ENCODE data around the gene KLHL8.

KLHL8 gene

DNA sequence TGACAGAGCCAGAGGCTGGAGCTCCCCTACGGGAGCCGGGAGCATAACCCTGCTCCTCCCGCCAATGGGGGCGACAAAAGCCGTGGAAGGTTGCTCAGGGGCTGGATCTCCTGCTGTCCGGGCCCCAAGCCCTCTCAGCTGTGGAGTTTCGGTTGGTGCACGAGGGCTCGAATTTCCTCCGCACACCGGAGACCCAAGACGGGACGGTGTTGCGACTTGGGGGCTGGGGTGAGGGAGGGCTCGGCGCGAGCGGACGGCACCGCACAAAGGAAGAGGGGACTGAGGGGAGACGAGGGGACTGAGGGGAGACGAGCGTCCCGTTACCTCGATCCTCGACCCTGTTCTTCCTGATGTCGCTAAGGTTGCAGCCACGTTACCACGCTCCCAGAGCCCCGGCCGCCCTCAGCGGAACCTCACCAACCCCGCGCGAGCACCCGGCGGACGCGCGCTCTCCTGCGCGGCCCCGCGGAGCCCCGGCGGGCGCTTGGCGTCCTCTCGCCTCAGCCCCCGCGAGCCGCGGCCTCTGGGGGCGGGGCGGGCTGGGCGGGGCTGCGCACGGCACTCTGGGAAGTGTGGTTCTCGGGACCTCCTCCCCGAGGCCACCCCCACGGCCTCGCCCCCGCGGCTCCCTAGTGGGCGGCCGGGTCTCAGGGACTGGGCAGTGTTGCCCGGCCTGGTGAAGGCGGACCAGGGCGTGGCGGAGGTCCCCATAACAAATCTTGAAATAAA, at the start of gene KLHL8:
Gene KLHL8, minus strand, starts transcription at position 525 of the 729 bp plus-strand sequence. CDS start 25,079 bp downstream, outside the sequence.
- peak; percentile 42 for DNase-seq (ENCODE audit: low read depth)

DNA sequence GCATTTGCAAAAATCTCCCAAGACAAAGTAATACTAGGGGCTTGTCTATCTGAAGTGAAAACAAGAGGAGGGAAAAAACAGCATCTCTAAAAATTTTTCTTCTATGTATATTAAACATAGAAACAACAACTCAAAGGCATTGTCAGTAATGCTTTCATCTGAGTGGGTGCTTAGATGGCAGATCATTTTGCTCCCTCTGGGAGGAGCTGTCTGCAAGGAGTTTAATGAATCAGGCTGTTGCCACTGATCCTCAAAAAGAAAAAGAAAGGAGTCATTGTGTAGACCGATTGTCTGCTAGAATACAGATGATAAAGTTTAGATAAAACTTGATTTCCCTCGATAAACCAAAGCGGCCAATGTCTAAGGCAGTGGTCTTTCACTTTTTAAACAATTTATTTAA, 49.7 kb upstream of the KLHL8 start:
- no peak for DNase-seq (ENCODE audit: low read depth)

DNA sequence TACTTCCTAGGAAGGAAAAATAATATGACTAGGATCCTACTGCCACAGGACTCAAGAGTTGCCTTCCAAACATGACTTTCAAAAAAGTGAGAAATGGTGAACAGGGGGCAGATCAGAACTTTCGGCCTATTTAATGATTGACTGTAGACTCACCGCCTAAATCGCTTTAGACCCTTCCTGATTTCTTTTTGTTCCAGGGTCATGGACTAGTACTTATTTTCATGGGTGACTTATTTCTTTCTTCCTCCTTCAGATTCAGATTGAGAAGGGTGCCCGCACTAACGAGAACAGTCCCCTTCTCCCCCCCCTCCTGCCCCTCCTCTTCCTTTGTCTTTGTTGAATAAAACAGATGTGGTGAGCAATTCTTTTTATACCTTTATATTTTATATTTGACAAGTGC, 48.0 kb upstream of the KLHL8 start:
- DNase-seq (ENCODE audit: low read depth): no peak

DNA sequence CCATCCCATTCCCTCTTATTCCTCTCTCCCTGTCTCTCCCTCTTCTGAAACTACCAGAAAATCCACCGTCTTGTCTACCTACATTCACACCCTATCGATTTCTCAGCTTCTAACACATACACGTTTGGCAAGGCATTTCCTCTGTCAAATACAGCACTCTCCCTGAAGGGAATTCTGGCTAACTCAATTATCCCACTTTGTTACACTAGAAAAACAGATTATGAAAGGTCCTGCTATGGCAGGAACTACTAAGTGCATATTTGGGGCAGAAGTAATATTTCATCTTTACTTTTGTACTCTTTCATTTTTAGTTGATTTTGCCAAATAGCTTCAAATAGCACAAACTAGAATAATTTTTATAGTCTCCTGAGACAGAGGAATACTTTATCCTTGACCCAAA, 46.6 kb upstream of the KLHL8 start:
- no peak for DNase-seq (ENCODE audit: low read depth)

DNA sequence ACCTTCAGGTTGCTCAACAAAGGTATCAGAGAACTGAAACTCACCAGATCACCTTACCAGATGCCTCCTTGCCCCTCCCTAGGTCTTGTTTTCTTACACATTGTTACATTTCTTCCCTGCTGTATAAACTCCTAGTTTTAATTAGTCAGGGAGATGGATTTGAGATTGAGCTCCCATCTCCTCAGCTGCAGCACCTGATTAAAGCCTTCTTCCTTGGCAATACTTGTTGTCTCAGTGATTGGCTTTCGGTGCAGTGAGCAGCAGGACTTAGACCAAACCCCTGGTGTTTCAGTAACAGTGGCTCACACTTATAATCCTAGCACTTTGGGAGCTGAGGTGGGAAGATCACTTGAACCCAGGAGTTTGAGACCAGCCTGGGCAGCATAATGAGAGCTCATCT, 42.5 kb upstream of the KLHL8 start:
- DNase-seq (ENCODE audit: low read depth): no peak

DNA sequence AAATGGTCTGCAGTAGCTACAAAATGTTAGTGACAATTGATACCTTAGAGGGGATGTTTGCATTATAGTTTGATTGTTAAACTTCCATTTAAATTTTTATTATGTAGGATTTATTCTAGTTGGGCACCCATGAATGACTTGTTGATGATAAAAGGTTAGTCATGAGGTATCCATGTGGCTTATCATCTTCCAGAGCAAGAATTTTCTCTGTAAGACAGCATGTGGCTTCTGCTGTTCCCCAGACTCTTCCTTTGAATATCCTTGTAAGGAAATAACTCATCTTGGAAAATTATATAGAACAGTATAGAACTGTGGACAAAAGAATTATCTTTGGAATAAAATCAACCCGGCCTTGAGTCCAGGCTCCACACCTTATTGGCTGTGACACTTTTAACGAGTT, 40.1 kb upstream of the KLHL8 start:
- no peak for DNase-seq (ENCODE audit: low read depth)

DNA sequence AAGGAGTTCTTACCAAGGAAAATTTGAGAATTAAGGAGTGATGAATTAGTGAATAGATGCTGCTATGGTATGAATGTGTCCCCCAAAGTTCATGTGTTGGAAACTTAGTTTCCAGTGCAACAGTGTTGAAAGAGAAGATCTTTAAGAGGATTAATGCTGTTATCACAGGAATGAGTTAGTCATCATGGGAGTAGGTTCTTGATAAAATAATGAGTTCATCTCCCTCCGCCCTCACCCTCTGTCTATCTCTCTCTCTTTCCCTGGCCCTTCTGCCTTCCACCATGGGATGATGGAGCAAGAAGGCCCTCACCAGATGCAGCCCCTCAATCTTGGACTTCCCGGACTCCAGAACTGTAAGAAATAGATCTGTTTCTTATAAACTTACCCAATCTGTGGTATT, 38.3 kb upstream of the KLHL8 start:
- no peak for DNase-seq (ENCODE audit: low read depth)

DNA sequence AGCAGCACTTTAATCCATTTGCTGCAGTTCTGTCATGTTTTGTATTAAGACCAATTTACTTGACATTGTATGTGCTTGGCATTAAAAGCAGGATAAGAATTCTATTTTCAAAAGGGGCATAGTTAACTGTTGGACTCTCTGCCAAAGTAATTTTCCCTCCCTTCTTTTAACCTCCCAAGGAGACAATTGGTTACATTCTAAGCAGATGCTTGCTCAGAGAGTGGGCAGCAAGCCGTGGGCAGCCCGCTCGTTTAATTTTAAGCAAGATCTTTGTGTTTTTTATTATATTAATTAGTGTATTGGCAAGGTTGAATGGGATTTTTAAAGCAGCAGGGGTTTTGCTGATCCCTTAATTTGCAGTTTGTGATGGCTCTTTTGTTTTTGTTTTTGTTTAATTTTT, 37.1 kb upstream of the KLHL8 start:
- DNase-seq (ENCODE audit: low read depth): no peak

DNA sequence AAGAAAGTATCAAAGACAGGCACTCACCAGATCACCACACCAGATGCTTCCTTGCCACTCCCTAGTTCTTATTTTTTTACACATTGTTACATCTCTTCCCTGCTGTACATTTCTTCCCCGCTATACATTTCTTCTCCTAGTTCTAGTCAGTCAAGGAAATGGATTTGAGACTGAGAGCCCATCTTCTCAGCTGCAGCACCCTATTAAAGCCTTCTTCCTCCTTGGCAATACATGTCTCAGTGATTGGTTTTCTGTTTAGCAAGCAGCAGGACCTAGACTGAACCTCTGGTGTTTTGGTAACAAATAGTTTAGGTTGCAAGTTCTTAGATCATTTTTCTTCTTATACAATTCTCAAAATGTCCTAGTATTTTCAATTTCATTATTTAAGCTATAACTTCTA, 35.3 kb upstream of the KLHL8 start:
- DNase-seq (ENCODE audit: low read depth): no peak

DNA sequence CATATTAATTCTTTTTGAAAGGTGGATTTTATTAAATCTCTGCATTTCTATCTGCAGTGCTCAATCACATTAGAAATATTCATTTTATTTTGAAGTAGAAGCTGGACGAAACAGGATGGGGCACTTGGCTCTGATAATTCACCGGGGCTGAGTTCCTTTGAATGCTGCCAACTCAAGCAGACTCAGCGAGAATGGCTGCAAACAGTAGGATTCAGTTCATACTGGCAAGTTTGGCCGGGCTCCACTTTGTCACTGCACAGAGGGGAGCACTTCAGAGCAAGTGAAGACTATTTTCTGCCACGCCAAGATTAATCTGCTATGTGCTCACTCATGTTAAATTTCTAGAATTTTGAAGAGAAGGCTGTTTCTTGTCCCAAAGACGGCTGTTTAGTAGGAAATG, 30.7 kb upstream of the KLHL8 start:
- no peak for DNase-seq (ENCODE audit: low read depth)

DNA sequence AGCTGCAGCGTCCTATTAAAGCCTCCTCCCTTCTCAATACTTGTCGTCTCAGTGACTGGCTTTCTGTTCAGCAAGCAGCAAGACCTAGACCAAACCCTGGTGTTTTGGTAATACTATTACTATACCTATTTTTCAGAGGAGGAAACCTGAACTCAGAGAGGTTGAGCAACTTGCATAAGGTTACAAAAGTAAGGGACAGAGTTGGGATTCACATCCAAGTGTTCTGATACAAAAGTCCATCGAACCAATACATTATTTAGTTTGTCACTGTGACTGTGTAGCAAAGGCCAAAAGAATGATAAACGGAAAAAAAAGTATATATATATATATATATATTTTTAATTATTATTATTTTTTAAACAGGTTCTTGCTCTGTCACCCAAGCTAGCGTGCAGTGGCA, 29.9 kb upstream of the KLHL8 start:
- DNase-seq (ENCODE audit: low read depth): no peak

DNA sequence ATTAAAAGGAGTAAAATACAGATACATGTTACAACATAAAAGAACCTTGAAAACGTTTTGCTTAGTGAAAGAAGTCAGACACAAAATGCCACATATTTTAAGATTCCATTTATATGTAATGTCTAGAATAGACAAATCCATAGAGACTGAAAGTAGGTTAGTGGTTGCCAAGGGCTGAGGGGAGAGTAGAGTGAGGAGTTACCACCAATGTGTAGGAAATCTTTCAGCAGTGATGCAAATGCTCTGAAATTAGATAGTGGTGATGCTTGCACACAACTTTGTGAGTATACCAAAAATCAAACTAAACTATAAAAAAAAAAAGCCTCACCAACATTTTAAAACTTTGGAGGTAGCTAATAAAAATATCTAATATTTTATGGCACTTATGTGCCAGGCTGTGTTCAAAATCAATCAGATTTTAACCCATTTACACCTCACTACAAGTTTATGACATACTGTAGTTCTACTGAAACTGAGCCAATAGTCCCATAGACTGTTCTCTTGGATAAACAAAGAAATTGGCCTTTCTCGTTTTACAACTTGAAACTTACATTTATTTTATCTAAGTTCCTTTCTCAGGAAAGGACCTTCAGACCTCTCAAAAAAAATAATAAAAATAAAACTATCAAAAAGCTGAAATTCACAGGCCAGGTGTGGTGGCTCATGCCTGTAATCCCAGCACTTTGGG, 29.1 kb upstream of the KLHL8 start:
- DNase-seq (ENCODE audit: low read depth): no peak

DNA sequence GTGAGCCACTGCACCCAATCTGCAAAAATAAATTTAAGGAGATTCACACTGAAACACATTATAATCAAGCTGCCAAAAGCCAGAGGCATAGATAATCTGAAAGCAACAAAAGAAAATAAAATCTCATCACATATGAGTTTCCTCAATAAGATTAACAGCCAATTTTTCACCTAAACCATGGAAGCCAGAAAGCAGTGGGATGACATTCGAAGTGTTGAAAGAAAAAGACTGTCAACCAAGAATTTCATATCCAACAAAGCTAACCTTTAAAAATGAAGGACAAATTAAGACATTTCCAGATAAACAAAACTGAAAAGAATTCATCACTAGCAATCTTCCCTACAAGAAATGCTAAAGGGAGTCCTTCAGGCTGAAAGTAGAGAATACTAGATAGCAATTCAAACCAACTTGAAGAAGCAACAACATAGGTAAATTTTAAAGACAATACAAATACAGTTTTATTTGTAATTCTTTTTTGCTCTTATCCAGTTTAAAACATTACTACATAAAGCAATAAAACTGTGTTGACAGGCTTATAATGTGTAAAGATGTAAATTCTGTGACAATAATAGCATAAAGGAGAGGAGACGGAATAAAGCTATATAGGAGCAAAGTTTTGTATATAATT, 23.1 kb upstream of the KLHL8 start:
- no peak for DNase-seq (ENCODE audit: low read depth)

DNA sequence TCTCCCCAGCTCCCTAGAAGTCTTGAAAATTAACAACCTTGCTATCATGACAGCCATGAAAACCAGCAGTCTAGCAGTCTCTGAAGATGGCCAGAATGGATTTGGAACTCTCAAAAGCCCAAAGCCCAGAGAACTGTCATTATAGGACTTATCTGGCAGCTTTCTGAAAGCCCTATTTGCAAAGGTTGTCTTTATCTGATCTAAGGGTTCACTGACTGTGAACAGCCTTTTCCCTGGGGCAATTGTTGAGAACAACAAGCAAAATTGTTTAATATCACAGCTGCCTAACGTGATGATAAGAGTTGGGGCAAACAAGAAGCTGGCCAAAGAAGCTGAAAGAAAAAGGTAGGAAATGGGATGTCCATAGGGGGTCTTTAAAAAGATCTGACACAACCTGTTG, 20.9 kb upstream of the KLHL8 start:
- no peak for DNase-seq (ENCODE audit: low read depth)

DNA sequence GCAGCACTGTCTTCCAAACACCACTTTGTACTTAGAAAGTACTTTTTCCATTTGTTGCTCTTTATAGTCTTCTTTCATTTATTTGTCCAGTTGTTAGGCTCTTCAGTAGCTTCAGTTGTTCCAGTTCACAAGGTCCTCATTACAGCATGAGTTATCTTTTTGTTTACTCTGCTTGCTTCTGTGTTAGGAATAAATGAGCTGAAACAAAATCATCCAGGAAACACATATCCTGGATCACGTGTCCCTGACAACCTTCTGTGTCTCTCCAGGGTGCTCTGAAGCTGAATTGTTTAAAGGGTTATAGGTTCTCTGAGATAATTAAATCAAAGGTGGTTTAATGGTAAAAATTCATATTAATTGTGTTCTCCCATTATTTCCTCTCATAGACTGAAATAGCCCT, 19.9 kb upstream of the KLHL8 start:
- DNase-seq (ENCODE audit: low read depth): no peak

DNA sequence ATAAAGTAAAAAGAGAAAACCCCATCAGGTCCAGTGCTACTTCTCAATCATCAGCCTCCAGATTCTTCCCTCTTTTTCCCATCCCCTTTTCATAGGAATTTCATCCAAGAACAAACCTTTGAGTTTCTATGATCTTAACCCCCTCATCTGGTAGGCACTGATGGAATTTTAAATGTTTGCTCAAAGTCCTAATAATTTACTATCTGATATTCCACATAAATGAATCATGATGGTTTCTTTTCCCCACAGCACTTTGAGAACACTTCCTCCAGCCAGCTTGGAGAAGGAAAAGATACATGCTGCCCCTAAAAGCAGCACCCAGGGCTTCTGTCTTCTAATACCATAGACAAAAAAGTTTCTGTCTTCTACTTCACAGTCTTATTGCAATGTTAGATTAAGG, 19.4 kb upstream of the KLHL8 start:
- no peak for DNase-seq (ENCODE audit: low read depth)

DNA sequence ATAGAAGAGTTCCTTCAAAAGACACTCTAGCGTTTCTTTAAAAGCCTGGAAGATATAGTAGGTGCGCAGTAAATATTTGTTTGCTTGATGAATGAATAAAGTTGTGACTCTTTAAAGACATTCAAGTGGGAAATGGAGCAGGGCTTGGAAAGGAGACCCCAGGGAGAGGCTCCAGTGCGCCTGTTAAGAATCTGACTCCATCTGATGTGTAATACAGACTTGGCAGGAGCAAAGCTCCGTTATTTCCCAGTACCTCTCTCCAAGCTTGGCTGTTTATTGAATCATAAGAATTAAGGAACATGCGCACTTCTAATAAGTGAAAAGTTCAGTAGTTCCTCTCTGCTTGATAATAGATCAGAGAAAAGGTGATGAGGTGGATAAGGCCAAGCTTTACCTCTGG, 18.8 kb upstream of the KLHL8 start:
- no peak for DNase-seq (ENCODE audit: low read depth)

DNA sequence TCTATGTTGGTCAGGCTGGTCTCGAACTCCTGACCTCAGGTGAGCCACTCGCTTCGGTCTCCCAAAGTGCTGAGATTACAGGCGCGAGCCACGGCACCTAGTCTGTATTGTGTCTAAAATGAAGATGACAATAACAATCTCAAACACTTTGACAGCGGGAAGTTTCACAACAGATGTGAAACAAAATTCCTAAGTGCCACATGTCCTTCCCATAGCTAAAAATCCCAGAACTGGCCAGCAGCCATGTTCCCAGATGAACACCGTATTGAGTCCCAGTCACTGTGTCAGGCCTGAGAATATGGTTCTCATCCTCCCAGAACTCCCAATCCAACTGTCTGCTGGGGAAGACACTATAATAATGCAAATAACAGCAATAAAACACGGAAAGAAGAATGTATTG, 16.4 kb upstream of the KLHL8 start:
- no peak for DNase-seq (ENCODE audit: low read depth)

DNA sequence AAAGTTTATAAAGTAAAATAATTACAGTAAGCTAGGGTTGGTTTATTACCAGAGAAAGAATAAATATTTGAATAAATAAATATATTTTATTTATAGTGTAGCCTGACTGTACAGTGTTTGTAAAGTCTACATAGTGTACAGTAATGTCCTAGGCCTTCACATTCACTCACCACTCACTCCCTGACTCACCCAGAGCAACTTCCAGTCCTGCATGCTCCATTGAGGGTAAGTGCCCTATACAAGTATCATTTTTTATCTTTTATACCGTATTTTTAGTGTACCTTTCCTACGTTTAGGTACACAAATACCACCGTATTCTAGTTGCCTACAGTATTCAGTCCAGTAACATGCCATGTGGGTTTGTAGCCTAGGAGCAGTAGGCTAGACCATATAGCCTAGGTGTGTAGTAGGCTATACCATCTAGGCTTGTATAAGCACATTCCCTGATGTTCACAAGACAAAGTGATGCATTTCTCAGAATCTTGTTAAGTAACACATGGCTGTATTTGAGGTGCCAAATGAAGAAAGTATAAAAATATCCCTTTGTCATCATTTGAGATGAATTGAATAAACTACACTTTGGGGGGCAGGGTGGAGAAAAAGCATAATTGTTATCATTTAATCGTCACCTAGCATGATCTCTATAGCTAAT, 14.7 kb upstream of the KLHL8 start:
- no peak for DNase-seq (ENCODE audit: low read depth)

DNA sequence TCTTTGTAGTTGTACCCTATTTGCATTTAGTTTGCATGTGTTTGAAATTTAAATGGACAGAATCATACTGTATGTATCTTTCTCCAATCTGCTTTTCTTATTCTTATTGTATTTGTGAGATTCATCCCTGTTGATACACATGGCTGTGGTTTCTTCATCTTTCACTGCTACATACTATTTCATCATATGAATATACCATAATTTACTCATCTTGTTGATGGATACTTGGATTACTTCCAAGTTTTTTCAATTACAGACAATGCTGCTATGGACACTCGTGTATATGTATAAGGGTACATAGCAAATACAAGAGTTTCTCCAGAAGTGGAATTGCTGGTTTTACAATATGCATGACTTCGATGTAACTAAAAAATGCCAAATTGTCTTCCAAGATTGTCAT, 11.8 kb upstream of the KLHL8 start:
- DNase-seq (ENCODE audit: low read depth): no peak

DNA sequence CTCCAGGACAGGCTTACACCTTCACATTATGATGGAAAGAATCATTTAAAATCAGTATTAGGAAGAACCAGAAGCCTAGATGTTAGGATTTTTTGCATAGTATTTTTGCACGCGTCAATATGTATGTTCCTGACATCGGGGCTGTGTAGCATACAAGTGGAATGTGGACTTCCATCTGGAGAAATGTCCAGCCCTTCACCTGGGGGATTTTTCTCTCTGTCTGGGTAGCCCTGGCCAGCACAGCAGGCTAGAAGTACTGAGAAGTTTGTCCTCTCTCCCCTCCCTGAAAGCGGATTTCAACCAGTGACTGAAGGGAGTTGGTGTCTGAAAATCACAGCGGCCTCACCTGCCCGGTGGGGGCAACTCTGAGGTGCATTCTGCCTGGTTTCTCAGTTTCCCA, 10.4 kb upstream of the KLHL8 start:
- DNase-seq (ENCODE audit: low read depth): no peak

DNA sequence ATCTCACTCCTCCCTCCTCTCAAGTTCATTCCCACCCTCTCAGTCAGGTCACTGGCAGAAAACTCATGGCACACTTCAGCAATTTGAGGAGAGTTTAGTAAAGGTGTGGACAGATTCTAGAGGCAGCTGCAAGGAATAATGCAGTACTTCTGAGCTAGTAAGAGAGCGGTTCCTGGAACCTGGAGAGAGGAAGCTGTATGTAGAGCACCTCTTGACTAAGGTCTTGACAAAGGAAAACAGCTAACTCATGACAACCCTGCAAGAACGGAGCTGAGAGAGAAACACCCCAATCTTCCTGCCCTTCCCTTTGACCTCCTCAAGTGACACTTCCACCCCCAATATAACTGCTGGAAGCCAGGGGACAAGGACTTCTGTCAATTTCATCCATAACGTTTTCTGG, 9.6 kb upstream of the KLHL8 start:
- DNase-seq (ENCODE audit: low read depth): no peak

DNA sequence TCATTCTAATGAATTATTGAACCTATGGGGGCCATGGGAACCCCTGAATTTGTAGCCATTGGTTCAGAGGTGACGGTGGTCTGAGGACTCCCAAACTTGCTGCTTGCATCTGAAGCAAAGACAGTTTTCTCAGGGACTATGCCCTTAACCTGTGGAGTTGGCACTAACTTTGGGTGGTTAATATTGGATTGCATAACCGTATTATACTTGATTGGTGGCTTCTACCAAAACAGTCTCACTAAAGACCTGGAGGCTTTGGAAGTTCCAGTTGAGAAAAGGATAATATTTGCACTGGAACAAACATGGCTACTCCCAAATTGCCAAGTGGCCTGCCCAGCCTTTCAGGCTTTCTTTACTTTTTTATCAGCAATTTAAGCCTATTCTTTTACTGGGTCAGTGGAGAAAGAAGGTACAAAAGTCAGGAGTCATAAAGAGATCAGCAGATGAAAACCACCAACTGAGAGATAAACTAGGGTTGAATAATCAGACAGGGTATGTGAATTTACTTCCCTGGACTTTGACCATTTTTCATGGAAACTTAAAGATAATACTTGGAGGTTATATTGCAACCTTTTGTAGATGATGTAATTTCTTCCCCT, 7.9 kb upstream of the KLHL8 start:
- no peak for DNase-seq (ENCODE audit: low read depth)
